Measurements from ENCODE around the gene TBC1D8.

The TBC1D8 gene

GRCh38 chr2:101004620-101005325 lies 146.4 kb downstream of the TBC1D8 start:
- DNase-seq: no peak

- no peak for DNase-seq
Measured at GRCh38 chr2:101003278-101003775, 147.9 kb downstream of the TBC1D8 start.

- DNase-seq: peak in 1 of 58 donors; percentile 40
Measured at GRCh38 chr2:101002562-101003277, 148.5 kb downstream of the TBC1D8 start.

- DNase-seq: peak; percentile 79 to 97 (median 93)
Measured at GRCh38 chr2:101001691-101002561, 149.3 kb downstream of the TBC1D8 start, which contains the start of gene RPL31. Gene RPL31, plus strand, starts transcription at chr2:101002289. Its CDS starts 413 bp downstream, at chr2:101002702.

GRCh38 chr2:100999995-101000394 lies 151.2 kb downstream of the TBC1D8 start:
- no peak for DNase-seq

GRCh38 chr2:100998235-100998573 lies 153.0 kb downstream of the TBC1D8 start:
- no peak for DNase-seq

GRCh38 chr2:100997509-100998234 lies 153.5 kb downstream of the TBC1D8 start:
- no peak for DNase-seq

GRCh38 chr2:100995309-100996075 lies 155.7 kb downstream of the TBC1D8 start:
- no peak for DNase-seq

- no peak for DNase-seq
Measured at GRCh38 chr2:100993294-100993693, 157.9 kb downstream of the TBC1D8 start.

GRCh38 chr2:100992262-100992661 lies 158.9 kb downstream of the TBC1D8 start:
- DNase-seq: no peak

- no peak for DNase-seq
Measured at GRCh38 chr2:100991404-100991773, 159.8 kb downstream of the TBC1D8 start.

- no peak for DNase-seq
Measured at GRCh38 chr2:100990650-100991403, 160.4 kb downstream of the TBC1D8 start.

GRCh38 chr2:100990166-100990565 lies 161.0 kb downstream of the TBC1D8 start:
- DNase-seq: no peak

GRCh38 chr2:100989666-100990065 lies 161.5 kb downstream of the TBC1D8 start:
- no peak for DNase-seq

GRCh38 chr2:100988630-100989417 lies 162.4 kb downstream of the TBC1D8 start:
- DNase-seq: no peak

- no peak for DNase-seq
Measured at GRCh38 chr2:100987974-100988373, 163.2 kb downstream of the TBC1D8 start.

GRCh38 chr2:100987536-100987935 lies 163.6 kb downstream of the TBC1D8 start:
- no peak for DNase-seq

GRCh38 chr2:100986157-100986556 lies 165.0 kb downstream of the TBC1D8 start:
- DNase-seq: no peak

- peak in 48 of 58 donors; percentile 8 to 84 (median 48) for DNase-seq
Measured at GRCh38 chr2:100984892-100985307, 166.3 kb downstream of the TBC1D8 start.
